Coronary artery (tissue), 2 donors: ENCODE results near the gene FMO2.
A peak's percentile ranks its signal among the peaks of the same experiment; 100 is the strongest.

Source experiments
- DNase-seq: peaks from one replicate; pipeline ENCODE4 v3.0.0-alpha.2; 2017; ENCODE audit warnings: low spot score
- H3K27ac ChIP-seq, 2 donors: fragments of 200-600 bp; sonication (generic); one replicate each; pipeline ENCODE4 v1.5.1; 2016 to 2019
- H3K4me3 ChIP-seq: fragments of 200-600 bp; sonication (generic); 2 replicates; pipeline ENCODE4 v1.5.1; 2016; ENCODE audit warnings: mild to moderate bottlenecking, moderate library complexity
- CTCF ChIP-seq: fragments of 200-600 bp; sonication (generic); IDR thresholded peaks from one replicate; pipeline ENCODE4 v1.5.1; 2019; ENCODE audit warnings: antibody characterized with exemption

Gene FMO2

GRCh38 chr1:171217658-171218443 lies 32.8 kb downstream of the FMO2 start:
- peak overlapping the region; percentile 29 to 73 for H3K27ac ChIP-seq
- no peak for DNase-seq
- no peak for TF ChIP-seq CTCF
- no peak overlapping the region for H3K4me3 ChIP-seq

GRCh38 chr1:171218661-171219060 lies 33.6 kb downstream of the FMO2 start:
- Histone ChIP-seq H3K4me3 (no peak overlapping the region), H3K27ac (peak overlapping the region; percentile 71 to 73)
- no peak for DNase-seq
- TF ChIP-seq CTCF = no peak

GRCh38 chr1:171219346-171220080 lies 34.4 kb downstream of the FMO2 start:
- H3K27ac ChIP-seq = peak overlapping the region; percentile 71 to 73
- DNase-seq = no peak
- no peak overlapping the region for H3K4me3 ChIP-seq
- TF ChIP-seq CTCF = no peak

GRCh38 chr1:171220081-171220420 lies 35.0 kb downstream of the FMO2 start:
- no peak for DNase-seq
- TF ChIP-seq CTCF = no peak
- Histone ChIP-seq H3K27ac (peak overlapping the region in 1 of 2 donors; percentile 73), H3K4me3 (no peak overlapping the region)

- no peak for DNase-seq
- Histone ChIP-seq H3K4me3 (no peak overlapping the region), H3K27ac (peak overlapping the region; percentile 64 to 73)
- TF ChIP-seq CTCF = no peak
Measured at GRCh38 chr1:171220581-171221054, 35.5 kb downstream of the FMO2 start.

- no peak overlapping the region for H3K4me3 ChIP-seq
- DNase-seq = no peak
- no peak for TF ChIP-seq CTCF
- peak overlapping the region; percentile 65 to 79 for H3K27ac ChIP-seq
Measured at GRCh38 chr1:171221665-171222591, 36.8 kb downstream of the FMO2 start.
